ENCODE measurements around the gene FYB1.

DNA sequence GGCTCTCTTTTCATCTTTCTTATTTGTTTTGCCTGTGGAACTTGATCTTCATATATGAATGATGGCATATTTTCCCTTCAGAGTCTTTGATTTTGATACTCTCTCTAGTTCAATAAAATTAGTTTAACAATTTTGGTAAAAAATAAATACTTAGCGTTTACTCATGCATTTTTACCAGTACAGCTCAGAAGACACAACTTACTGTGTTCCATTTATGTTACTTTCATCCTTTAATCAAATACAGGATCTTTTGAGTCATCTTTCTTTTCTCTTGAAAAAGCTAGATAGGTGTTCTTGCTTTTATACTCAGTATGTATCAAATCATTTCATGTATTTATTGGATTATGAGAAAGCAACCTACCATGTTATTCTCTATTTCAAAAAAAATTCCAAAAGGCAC, 98.0 kb downstream of the FYB1 start:
- TF ChIP-seq, protein P1, sequence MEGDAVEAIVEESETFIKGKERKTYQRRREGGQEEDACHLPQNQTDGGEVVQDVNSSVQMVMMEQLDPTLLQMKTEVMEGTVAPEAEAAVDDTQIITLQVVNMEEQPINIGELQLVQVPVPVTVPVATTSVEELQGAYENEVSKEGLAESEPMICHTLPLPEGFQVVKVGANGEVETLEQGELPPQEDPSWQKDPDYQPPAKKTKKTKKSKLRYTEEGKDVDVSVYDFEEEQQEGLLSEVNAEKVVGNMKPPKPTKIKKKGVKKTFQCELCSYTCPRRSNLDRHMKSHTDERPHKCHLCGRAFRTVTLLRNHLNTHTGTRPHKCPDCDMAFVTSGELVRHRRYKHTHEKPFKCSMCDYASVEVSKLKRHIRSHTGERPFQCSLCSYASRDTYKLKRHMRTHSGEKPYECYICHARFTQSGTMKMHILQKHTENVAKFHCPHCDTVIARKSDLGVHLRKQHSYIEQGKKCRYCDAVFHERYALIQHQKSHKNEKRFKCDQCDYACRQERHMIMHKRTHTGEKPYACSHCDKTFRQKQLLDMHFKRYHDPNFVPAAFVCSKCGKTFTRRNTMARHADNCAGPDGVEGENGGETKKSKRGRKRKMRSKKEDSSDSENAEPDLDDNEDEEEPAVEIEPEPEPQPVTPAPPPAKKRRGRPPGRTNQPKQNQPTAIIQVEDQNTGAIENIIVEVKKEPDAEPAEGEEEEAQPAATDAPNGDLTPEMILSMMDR (IDR thresholded peaks at IDR 0.05): no peak
- TF ChIP-seq EZH2 (IDR thresholded peaks at IDR 0.05; ENCODE audit: borderline replicate concordance, insufficient read depth, low read depth, low read length, poor library complexity, severe bottlenecking): no peak

Data from B cell (primary cell).